ENCODE data around the gene CDK6. TPM values are rescaled to one million over a fixed set of nuclear protein-coding genes. Genes with fewer than 3 reads are reported as not detected.
A peak's percentile ranks its signal among the peaks of the same experiment; 100 is the strongest.

Gene CDK6
- total and polyA plus RNA-seq, 9 of the 15 experiments (the other 6 are each of a cell fraction or from before 2014, with no cell fraction given): 7.6 to 109 (median 44.4) TPM

DNA sequence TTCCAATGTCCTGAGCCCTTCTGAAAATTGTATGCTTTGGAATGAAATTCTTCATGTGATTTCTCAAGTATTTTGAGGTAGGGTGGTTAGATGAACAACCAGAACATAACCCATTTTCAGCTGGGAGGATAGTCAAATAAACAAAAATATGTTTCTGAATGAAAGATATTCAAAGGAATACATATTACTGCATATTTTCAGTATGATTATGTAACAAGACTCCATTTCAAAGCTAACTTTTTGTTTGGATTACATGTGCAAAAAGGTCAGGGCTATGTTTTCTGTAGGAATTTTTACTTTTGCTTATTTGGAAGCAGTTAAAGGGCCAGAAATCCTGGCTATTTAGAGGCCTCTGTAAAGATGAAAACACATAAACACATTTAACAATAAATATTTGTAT lies 27.7 kb downstream of the CDK6 start:
- ChIA-PET CTCF (ENCODE audit: low intra/inter-chr PET ratio) (no interaction called here), POLR2A (no interaction called here)
- ATAC-seq (no peak), DNase-seq (ENCODE audit: extremely low read depth in 1 of 4, low spot score in 3 of 4) (no peak), FAIRE-seq (no peak)
- H3K27ac ChIP-seq (ENCODE audit: extremely low read depth, low read depth, low read length): peak overlapping the region; percentile 89; the same call in 2 of the 3 replicates
- intact Hi-C loops (cut with micrococcal nuclease) (no loop called here), in situ Hi-C loops (cut with MboI) (no loop called here)
- no peaks in the 10 kb centered on the region for H3K9me3 ChIP-seq (replicated peaks; ENCODE audit: control insufficient read depth, insufficient read depth, low read depth, low read length)
- no peaks in the 10 kb centered on the region for H4K20me1 ChIP-seq (replicated peaks; ENCODE audit: control insufficient read depth, insufficient read depth, low read length)
- no peak overlapping the region; a peak in 1 of 4 replicates for H3K9ac ChIP-seq (ENCODE audit: insufficient read depth in 1 of 2, low read depth in 2 of 2, low read length in 2 of 2)
- no peak overlapping the region for H3K4me2 ChIP-seq (ENCODE audit: insufficient read depth, low read length)
- H3K79me2 ChIP-seq (ENCODE audit: control insufficient read depth, insufficient read depth, low read length): peaks cover 95% of the 10 kb centered on the region
- TF ChIP-seq ZNF766 (CRISPR knock-in tag; conservative IDR thresholded peaks at IDR 0.05): no peak
- TF ChIP-seq NFIX (CRISPR knock-in tag; IDR thresholded peaks at IDR 0.05; ENCODE audit: low read depth): no peak
- TF ChIP-seq GATAD2A (IDR thresholded peaks at IDR 0.05): no peak
- TF ChIP-seq TCFL5 (CRISPR knock-in tag; conservative IDR thresholded peaks at IDR 0.05): no peak
- no peak for TF ChIP-seq PTRF (tag; IDR thresholded peaks at IDR 0.05)
- no peak for TF ChIP-seq ZNF217 (CRISPR knock-in tag; IDR thresholded peaks at IDR 0.05)
- no peak for TF ChIP-seq GABPB2 (CRISPR knock-in tag; conservative IDR thresholded peaks at IDR 0.05)
- BruUV-seq (replicated peaks): no TSS peak
- H2AFZ ChIP-seq (ENCODE audit: low read depth, low read length): no peak overlapping the region
- no peaks in the 10 kb centered on the region for H3K9me1 ChIP-seq (ENCODE audit: control insufficient read depth, insufficient read depth, low read length)
- peaks cover 6% of the 10 kb centered on the region for H3K36me3 ChIP-seq (ENCODE audit: control insufficient read depth, insufficient read depth, low read length)
- peaks cover 0 to 27% of the 10 kb centered on the region in 2 experiments; a peak in 3 of 5 replicates for H3K4me1 ChIP-seq (replicated peaks in 1 of 2; ENCODE audit: control insufficient read depth in 2 of 2, insufficient read depth in 2 of 2, low read length in 2 of 2)
- H3K4me3 ChIP-seq: no peak overlapping the region
- H3K27me3 ChIP-seq (ENCODE audit: control insufficient read depth in 2 of 2, insufficient read depth in 2 of 2, low read length in 2 of 2): no peaks in the 10 kb centered on the region

DNA sequence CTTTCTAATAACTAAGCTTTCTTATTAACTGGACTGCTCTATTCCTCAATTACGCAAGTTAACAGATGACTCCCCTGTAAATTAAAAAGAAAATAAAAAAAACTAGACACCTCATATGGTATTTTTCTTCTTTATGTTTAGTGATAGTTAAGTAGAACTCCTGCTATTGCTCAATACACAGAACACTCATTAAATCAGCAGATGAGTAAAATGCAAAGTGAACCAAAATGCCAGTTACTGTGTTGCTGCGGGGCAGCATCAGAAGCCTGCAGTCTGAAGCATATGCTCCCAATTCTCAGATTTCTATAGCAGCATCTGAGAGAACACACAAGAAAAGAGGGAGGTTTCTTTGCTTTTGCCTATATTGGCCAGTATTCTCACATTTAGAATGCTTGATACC lies 28.4 kb downstream of the CDK6 start:
- no peak overlapping the region for H3K9ac ChIP-seq (ENCODE audit: insufficient read depth in 1 of 2, low read depth in 2 of 2, low read length in 2 of 2)
- H3K9me3 ChIP-seq (replicated peaks; ENCODE audit: control insufficient read depth, insufficient read depth, low read depth, low read length): no peaks in the 10 kb centered on the region
- no peak overlapping the region for H2AFZ ChIP-seq (ENCODE audit: low read depth, low read length)
- peaks cover 0 to 21% of the 10 kb centered on the region in 2 experiments; a peak in 3 of 5 replicates for H3K4me1 ChIP-seq (replicated peaks in 1 of 2; ENCODE audit: control insufficient read depth in 2 of 2, insufficient read depth in 2 of 2, low read length in 2 of 2)
- ChIA-PET CTCF (ENCODE audit: low intra/inter-chr PET ratio) (no interaction called here), POLR2A (no interaction called here)
- H4K20me1 ChIP-seq (replicated peaks; ENCODE audit: control insufficient read depth, insufficient read depth, low read length): no peaks in the 10 kb centered on the region
- 0 out of 2 replicates have a peak, but pooled peaks have one; percentile 11 for TF ChIP-seq MEF2A (IDR thresholded peaks at IDR 0.05; ENCODE audit: control insufficient read depth, low read depth, low read length)
- TF ChIP-seq NCOA4 (IDR thresholded peaks at IDR 0.05; ENCODE audit: partially characterized antibody): no peak
- no peak for TF ChIP-seq CEBPG (CRISPR knock-in tag; IDR thresholded peaks at IDR 0.05)
- TF ChIP-seq CEBPG (tag; conservative IDR thresholded peaks at IDR 0.05 in 1 of 2, IDR thresholded peaks at IDR 0.05 in 1 of 2): peak; percentile 45 to 69; a peak in 2 of 4 replicates
- TF ChIP-seq CEBPB (tag; IDR thresholded peaks at IDR 0.05): peak; percentile 68
- no peak overlapping the region for H3K4me3 ChIP-seq
- in situ Hi-C loops (cut with MboI): no loop called here
- H3K4me2 ChIP-seq (ENCODE audit: insufficient read depth, low read length): no peak overlapping the region
- DNase-seq (ENCODE audit: extremely low read depth in 1 of 4, low spot score in 3 of 4) (no peak), FAIRE-seq (no peak), ATAC-seq (no peak)
- peaks cover 94% of the 10 kb centered on the region for H3K79me2 ChIP-seq (ENCODE audit: control insufficient read depth, insufficient read depth, low read length)
- WGBS (ENCODE audit: insufficient coverage, low coverage, missing lambda C conversion rate): 94% methylated on average over 2 of the region's 2 CpGs
- H3K9me1 ChIP-seq (ENCODE audit: control insufficient read depth, insufficient read depth, low read length): no peaks in the 10 kb centered on the region
- BruUV-seq (replicated peaks): no TSS peak
- intact Hi-C loops (cut with micrococcal nuclease): no loop called here
- H3K36me3 ChIP-seq (ENCODE audit: control insufficient read depth, insufficient read depth, low read length): peaks cover 6% of the 10 kb centered on the region
- no peaks in the 10 kb centered on the region for H3K27me3 ChIP-seq (ENCODE audit: control insufficient read depth in 2 of 2, insufficient read depth in 2 of 2, low read length in 2 of 2)
- no peak overlapping the region for H3K27ac ChIP-seq (ENCODE audit: extremely low read depth, low read depth, low read length)

Data from K562 (cell line).